ENCODE data around the gene RASA3.
"Not testable (repeated sequence)": the region's sequence is repeated elsewhere in the genome, so short reads cannot be mapped to it uniquely, and the experiment has no call there.

The RASA3 gene

GRCh38 chr13:114124431-114124830 is 8.0 kb downstream of the RASA3 start:
- DNase-seq: no peak

GRCh38 chr13:114123876-114124275 is 8.5 kb downstream of the RASA3 start:
- DNase-seq: no peak

DNA sequence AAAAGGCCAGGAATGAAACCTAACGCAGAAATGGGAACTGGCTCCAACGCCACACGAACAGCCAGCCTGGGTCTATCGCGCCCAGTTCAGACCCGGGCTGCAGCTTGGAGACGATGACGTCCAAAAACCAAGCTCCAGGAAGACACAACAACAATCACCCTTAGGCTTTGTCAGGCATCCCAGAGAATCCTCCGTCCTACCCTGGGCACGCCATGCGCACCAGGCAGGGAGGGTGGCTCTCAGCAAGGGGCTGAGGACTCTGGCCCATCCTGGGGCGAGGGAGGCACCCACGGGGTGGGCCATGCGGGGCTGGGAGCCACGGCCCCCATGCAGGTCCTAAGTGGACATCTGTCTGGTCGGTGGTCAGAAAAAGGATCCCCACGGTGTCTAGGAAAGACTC is 9.0 kb downstream of the RASA3 start:
- no peak for DNase-seq

GRCh38 chr13:114122591-114123211 is 9.7 kb downstream of the RASA3 start:
- DNase-seq: no peak

- DNase-seq: no peak
Observed at GRCh38 chr13:114122127-114122511, 10.3 kb downstream of the RASA3 start.

- DNase-seq: no peak
Observed at GRCh38 chr13:114121496-114122126, 10.8 kb downstream of the RASA3 start.

DNA sequence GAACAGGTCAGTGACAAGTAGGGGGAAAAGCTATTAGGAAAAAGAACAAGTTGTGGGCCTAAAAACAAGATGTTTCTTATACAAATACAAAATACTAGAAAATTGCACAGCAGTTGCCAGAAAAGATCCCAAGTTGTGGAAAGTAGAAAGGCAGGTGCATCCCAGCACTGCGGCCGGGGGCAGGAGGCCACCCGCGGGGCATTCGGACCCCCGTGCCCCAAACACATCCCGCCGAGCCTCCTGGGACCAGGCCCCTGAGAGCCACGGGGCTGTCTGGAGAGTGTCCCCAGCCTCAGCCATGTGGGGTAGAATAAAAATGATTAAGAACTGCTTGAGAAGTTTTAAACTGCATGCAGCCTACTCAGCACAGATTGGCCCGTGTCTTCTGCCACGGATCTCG is 11.4 kb downstream of the RASA3 start:
- DNase-seq: no peak

- DNase-seq: no peak
Observed at GRCh38 chr13:114120591-114121011, 11.8 kb downstream of the RASA3 start.

- DNase-seq: no peak
Observed at GRCh38 chr13:114119196-114119595, 13.2 kb downstream of the RASA3 start.

- no peak for DNase-seq
Observed at GRCh38 chr13:114118511-114119123, 13.8 kb downstream of the RASA3 start.

- DNase-seq: no peak
Observed at GRCh38 chr13:114118086-114118485, 14.3 kb downstream of the RASA3 start.

GRCh38 chr13:114117341-114117874 is 15.0 kb downstream of the RASA3 start:
- not testable (repeated sequence) for DNase-seq

GRCh38 chr13:114116734-114117133 is 15.7 kb downstream of the RASA3 start:
- DNase-seq: no peak

DNA sequence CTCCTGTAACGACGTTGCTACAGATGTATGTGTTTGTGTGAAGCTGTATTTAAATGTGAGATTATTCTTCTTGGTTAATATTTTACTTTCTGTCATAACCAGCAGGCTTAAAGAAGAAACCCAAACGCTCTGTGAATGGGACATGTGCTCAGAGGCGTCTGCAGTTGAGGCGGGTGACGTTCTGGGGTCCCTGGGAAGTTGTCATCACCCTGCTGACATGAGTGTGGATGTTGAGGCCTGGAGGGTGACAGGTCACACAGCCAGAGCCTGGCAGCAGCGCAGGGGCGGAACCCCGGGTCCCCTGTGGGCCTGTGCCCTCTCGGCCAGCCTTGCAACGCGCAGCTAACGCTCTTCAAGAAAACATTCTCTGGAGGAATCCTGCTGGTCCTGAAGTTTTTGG is 16.6 kb downstream of the RASA3 start:
- no peak for DNase-seq

DNA sequence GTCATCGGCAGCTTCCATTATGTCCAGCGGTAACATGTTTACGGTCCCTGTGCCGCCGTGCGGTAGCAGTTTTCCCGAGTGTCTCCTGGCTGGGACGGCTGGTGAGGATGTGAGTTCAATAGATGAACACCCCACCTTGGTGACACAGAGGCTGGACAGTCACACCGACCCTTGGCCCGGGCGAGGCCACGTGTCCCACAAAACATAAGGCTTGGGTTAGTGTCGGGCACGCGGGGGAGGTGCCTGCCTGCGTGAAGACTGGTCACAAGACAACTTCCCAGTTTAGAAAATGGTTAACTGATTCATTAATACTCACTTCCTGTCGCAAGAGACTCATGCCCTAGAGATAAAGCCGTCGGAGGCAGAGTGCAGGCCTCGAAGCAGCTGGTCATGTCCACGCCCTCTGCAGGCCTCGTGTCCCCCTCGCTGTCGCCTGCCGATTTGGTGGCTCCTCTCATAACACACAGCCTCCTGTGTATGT is 17.2 kb downstream of the RASA3 start:
- no peak for DNase-seq

- DNase-seq: not testable (repeated sequence)
Observed at GRCh38 chr13:114114666-114115065, 17.8 kb downstream of the RASA3 start.

DNA sequence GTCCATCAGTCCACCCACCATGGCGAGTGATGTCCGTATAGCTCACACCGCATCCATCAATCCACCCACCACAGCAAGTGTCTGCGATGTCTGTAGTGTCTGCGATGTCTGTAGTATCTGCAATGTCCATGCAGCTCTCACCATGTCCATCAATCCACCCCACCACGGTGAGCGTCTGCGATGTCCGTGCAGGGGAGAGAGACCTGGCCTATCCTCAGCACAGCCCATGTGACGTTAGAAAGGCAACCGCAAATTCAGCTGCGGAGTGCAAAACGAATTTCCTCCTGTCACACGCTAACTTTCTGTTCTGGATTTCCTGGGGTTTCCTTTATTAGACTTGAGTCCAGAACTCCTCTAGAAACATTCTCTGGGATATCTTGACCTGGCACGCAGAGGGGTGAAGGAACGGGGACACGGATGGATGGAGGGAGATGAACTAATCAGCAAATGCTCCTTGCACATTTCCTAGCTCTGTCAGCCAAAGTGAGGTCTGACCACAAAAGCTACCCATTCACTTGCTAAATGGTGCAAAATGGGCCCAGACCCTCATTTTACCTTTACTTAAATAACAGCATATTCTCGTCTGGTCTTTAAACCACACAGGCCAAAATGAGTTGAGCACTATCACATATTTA is 18.3 kb downstream of the RASA3 start:
- no peak for DNase-seq

- not testable (repeated sequence) for DNase-seq
Observed at GRCh38 chr13:114113395-114113794, 19.0 kb downstream of the RASA3 start.

DNA sequence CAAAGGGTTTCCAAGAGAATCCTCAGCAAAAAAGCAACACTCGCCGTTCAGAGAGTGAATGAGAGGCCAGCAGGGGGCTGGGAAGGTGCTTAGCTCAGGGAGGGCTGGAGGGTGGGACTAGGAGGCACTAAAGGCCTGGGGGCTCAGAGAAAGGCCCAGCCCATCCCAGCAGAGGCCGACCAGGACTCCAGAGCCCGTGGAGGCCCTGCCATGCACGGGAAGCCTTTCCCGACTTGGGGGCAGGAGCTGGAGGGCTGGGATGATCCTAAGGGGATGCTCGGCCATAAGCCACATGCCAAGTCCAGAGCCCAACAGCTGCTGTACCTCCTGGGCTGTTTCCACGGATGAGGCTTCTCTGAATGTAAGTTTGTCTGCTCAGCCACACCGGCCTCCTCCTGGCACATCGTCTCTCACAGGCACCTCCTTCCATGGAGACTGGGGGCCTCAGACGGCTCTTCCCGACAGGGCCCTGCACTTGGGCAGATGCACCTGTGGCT is 19.5 kb downstream of the RASA3 start:
- DNase-seq: no peak

- DNase-seq: no peak
Observed at GRCh38 chr13:114112231-114112825, 20.1 kb downstream of the RASA3 start.

DNA sequence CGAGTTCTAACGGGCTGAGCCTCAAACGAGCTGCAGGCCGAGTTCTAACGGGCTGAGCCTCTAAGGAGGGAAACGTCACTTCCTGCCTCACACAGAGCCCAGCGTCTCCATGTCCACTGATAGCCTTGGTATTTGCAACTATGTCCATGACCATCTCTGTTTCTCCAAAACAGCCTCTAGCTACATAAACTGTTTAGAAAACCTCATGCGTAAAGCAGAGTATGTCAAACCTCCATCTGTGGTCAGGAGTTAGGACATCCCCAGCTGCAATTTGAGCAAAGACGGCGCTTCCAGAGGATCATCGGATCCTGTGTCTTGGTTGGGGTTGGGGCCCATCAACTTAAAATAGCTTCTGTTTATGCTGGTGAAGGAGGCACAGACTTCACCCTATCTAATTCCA is 20.8 kb downstream of the RASA3 start:
- no peak for DNase-seq

DNA sequence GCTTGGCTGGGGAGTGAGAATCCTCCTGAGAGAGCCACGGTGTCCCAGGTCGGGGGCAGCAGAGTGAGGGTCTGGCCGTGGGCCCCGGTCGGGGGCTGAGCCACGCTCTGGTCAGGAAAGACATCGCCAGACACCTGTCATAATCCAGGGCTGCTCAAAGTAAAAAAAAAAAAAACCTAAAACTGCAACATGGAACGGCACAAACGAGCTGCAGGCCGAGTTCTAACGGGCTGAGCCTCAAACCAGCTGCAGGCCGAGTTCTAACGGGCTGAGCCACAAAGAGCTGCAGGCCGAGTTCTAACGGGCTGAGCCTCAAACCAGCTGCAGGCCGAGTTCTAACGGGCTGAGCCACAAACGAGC is 21.6 kb downstream of the RASA3 start:
- DNase-seq: not testable (repeated sequence)

Data from CD4-positive, alpha-beta T cell treated with Interleukin-12 subunit alpha and Interleukin-12 subunit beta, for 1 hour (primary cell).